Cardiac septum (tissue), 1 donor: ENCODE results near the gene TMEM184B. TPM values are rescaled to one million over a fixed set of nuclear protein-coding genes. Genes with fewer than 3 reads are reported as not detected.
"Not testable (repeated sequence)": the region's sequence is repeated elsewhere in the genome, so short reads cannot be mapped to it uniquely, and the experiment has no call there.

Source experiments
- DNase-seq: peaks from one replicate; pipeline ENCODE4 v3.0.0-alpha.2; 2020; ENCODE audit warnings: low spot score
- intact Hi-C: fragments of 100-400 bp; cut with DNase I; formaldehyde crosslinking; loops from one replicate; pipeline ENCODE4 v1.14.0; 2022
- total RNA-seq: library from RNA; stranded (reverse); fragmentation: NEBNext Ultra II Directional; extraction: Animal tissue kit (Norgen Biotek cat#: 25700); gene quantifications from one replicate; pipeline ENCODE4 v1.2.1, GENCODE V29; 2021
- donor health status: DM: no; HTN: no; CAD: no.

The TMEM184B gene
- total RNA-seq, 1 donor from 2014 or later, result 58.1 TPM

GRCh38 chr22:38201371-38201710, 71.5 kb downstream of the TMEM184B start:
- DNase-seq, result no peak
- intact Hi-C loops, result loop anchor here (2.0 to 5.0 kb wide), 2 partner anchors 19 to 101 kb away; no protein-coding TSS in a partner anchor

DNA sequence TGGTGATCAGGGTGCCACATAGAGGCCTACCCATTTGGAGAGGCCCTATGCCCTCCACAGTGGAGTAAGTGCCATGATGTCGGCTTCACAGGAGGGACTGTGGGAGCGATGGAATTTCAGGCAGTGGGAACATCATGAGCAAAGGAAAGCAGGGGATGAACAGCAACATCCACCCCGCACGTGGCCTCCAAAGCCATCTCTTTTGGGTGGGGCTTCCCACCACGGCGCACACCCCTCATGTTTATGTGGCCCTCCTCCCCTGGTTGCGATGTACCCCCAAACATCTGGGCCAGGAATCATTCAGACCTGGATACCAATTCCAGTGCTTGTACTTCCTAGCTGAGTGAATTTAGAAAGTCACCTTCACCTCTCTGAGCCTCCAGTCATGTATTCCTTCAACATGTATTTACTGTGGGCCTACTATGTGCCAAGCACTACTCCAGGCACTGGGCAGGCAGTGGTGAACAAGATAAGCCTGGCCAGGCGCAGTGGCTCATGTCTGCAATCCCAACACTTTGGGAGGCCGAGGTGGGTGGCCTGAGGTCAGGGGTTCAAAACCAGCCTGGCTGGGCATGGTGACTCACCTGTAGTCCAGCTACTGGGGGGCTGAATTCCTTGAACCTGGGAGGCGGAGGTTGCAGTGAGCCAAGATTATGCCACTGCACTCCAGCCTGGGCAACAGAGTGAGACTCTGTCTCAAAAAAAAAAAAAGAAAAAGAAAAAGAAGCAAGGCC, 72.8 kb downstream of the TMEM184B start:
- intact Hi-C loops, result loop anchor here (2.0 to 5.0 kb wide), 2 partner anchors 17 to 102 kb away; no protein-coding TSS in a partner anchor
- DNase-seq, result no peak

GRCh38 chr22:38196791-38197419, 75.9 kb downstream of the TMEM184B start:
- intact Hi-C loops, result no loop called here
- DNase-seq, result no peak

- DNase-seq, result no peak
- intact Hi-C loops, result no loop called here
These were observed 79.2 kb downstream of the TMEM184B start for GRCh38 chr22:38193580-38193979.

DNA sequence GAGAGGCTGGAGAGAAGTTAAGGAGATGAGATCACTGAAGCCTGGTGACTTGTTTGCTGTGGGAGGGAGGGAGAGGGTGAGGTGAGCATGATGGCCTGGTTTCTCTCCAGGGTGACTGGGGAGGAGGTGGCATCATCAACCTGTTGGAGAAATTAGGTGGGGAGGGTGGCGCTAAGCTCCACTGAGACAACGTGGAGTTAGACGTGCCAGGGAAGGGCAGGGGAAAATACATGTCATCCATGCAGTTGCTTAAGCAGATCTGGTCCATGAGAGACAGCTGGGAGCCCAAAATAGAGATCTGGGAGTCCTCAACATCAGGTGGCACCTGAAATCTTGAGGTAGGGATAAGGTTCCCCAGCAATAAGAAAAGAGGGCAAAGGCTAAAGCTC, 80.3 kb downstream of the TMEM184B start:
- DNase-seq, result no peak

GRCh38 chr22:38191731-38192474, 80.9 kb downstream of the TMEM184B start:
- no peak for DNase-seq
- intact Hi-C loops, result no loop called here

More for the DNA sequence above, 80.3 kb downstream of the TMEM184B start:
- intact Hi-C loops, result no loop called here

GRCh38 chr22:38191055-38191454, 81.8 kb downstream of the TMEM184B start:
- no peak for DNase-seq
- intact Hi-C loops, result no loop called here

DNA sequence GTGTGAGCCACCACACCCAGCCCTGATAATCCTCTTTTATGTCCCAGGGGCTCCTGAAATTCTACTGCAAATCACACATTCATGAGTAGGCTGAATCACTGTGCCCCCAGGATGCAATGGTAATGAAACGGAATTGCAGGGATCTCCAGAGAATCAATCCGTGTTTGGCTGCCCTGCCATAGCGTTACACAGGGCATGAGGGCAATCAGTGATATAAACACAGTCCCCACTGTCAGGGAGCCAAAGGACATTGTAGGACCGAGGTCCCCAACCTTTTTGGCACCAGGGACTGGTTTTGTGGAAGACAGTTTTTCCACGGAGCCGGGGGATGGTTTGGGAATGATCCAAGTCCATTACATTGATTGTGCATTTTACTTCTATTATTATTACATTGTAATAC, 82.2 kb downstream of the TMEM184B start:
- no peak for DNase-seq

DNA sequence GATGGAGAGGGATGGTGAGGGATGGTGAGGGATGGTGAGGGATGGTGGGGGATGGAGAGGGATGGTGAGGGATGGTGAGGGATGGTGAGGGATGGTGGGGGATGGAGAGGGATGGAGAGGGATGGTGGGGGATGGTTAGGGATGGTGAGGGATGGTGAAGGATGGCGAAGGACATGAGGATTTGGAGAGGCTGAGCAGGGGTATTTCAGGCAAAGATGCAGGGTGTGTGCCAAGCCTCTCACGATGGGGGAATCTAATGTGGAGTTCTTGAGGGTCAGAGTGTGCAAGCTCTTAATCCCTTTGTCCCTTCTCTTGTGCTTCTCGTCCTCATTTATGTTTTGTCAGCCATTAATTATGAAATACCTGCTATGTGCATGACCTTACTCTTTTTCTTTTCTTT, 83.7 kb downstream of the TMEM184B start:
- intact Hi-C loops, result no loop called here
- no peak for DNase-seq

More for the DNA sequence above, 82.2 kb downstream of the TMEM184B start:
- intact Hi-C loops, result no loop called here

DNA sequence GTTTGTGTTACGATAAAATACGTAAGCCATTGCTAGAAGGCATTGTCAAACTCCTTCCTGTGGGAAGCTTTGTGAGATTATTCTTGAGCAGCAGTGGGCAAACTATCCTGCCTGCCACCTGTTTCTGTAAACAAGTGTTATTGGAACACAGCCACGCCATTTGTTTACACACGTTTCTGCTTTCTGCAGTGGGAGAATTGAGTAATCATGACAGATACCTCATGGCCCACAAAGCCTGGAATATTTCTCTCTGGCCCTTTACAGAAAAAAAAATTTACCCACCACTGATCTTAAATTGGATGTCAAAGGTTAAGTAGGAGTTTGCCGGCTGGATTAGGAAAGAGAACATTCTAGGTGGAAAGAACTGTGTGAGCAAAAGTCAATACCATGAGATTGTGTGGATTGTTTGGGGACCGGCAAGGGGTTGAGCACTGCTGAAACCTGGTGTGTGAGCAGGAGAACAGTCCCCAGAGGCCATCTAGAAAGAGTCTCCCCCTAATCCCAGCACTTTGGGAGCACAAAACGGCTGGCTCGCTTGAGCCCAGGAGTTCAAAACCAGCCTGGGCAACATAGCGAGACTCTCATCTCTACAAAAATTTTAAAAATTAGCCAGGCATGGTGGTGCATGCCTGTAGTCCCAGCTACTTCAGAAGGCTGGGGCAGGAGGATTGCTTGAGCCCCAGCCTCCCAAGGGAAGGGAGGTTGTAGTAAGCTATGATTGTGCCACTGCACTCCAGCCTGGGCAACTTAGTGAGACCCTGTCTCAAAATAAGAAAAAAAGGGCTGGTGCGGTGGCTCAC, 85.2 kb downstream of the TMEM184B start:
- intact Hi-C loops, result no loop called here

GRCh38 chr22:38186429-38186828, 86.4 kb downstream of the TMEM184B start:
- intact Hi-C loops, result no loop called here
- DNase-seq, result no peak

More for the DNA sequence above, 85.2 kb downstream of the TMEM184B start:
- no peak for DNase-seq

DNA sequence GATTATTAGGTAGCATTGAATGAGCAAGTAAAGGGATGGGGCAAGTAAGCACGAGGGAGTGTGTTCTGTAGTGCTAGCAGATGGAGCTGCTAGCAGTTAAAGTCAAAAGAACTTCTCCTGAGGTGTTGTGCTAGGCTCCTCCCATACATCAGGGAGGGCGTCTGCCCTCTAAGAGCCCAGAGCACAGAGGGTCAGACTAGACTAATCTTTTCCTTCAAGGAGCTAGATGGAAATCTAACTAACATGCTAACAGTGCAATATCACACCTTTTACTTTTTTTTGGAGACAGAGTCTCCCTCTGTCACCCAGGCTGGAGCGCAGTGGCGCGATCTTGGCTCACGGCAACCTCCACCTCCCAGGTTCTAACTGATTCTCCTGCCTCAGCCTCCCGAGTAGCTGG, 88.0 kb downstream of the TMEM184B start:
- intact Hi-C loops, result no loop called here
- no peak for DNase-seq

GRCh38 chr22:38181453-38182200, 91.2 kb downstream of the TMEM184B start, which contains the start of gene PLA2G6:
TSS of gene PLA2G6 (minus strand) at chr22:38181830. CDS start at chr22:38169426, 12,404 bp downstream.
- intact Hi-C loops, result loop anchor here (2.0 kb wide), 1 partner anchor 19 kb away; the partner anchor contains the start of gene MAFF
- DNase-seq, result peak; percentile 99

DNA sequence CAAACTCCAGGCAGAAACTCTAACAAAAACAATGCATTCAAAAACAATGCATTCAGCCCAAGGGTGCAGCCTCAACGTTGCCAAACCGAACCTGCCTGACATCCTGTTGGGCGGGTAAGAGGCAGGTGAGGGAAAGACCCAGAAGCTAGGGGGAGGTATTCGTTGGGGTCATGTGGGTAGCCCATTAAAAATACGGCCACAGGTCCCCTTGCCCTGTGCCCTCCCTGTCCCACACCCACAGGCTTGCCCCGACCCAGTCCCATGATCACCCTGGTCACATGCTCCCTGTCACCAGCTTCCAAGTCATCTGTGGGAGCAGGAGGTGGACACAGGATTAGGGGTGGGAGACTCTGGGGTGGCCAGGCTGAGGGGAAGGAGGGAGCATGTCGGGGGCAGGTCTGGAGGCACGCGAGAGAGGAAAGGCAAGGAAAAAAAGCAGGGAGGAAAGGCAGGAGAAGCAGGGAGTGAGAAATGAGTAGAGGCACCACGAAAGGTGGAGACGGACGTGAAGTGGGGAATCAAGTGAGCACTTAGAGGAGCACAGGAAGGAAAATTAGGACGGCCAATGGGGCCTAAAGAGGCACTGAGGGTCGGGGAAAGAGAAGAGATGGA, 91.9 kb downstream of the TMEM184B start:
- DNase-seq, result no peak
- intact Hi-C loops, result no loop called here

DNA sequence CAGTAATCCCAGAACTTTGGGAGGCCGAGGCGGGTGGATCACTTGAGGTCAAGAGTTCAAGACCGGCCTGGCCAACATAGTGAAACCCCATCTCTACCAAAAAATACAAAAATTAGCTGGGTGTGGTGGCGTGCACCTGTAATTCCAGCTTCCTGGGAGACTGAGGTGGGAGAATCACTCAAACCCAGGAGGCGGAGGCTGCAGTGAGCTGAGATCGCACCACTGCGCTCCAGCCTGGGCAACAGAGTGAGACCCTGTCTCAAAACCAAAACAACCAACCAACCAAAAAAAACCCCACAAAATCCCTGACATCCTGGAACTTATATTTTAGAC, 94.2 kb downstream of the TMEM184B start:
- intact Hi-C loops, result loop anchor here (5.0 kb wide), 1 partner anchor 39 kb away; no protein-coding TSS in a partner anchor
- DNase-seq, result not testable (repeated sequence)

DNA sequence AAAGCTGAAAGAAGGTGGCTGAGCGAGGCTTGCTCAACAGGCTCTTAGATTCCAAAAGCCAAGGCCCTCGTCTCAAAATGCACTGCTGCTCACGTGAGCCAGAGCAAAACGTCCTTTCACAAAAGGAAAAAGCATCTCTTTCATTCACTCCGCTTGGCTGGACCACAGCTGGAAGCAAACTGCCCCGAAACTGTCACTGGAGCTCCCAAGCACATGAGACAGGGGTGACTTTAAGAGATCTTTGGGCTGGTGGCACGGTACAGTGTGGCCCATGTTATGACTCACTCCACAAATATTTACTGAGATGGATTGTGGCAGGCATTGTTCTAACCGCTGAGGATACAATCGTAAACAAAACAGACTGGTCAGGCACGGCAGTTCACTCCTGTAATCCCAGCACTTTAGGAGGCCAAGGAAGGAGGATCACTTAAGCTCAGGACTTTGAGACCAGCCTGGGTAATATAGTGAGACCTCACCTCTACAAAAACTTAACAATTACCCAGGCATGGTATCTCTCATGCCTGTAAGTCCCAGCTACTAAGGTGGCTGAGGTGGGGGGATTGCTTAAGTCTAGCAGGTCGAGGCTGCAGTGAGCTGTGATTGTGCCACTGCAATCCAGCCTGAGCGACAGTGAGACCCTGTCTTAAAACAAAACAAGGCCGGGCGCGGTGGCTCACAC, 94.7 kb downstream of the TMEM184B start:
- DNase-seq, result no peak
- intact Hi-C loops, result loop anchor here (5.0 kb wide), 1 partner anchor 39 kb away; no protein-coding TSS in a partner anchor

DNA sequence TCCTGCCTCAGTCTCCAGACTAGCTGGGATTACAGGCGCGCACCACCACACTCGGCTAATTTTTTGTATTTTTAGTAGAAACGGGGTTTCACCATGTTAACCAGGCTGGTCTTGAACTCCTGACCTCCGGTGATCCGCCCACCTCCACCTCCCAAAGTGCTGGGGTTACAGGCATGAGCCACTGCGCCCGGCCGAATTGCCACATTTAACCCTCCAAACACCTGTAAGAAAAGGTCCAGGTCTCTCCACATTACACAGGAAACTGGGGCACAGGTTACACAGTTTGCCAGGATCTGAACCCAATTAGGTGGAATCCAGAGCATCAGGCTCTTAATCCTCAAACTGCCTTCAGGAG, 95.3 kb downstream of the TMEM184B start:
- DNase-seq, result not testable (repeated sequence)
- intact Hi-C loops, result loop anchor here (5.0 kb wide), 1 partner anchor 40 kb away; no protein-coding TSS in a partner anchor

DNA sequence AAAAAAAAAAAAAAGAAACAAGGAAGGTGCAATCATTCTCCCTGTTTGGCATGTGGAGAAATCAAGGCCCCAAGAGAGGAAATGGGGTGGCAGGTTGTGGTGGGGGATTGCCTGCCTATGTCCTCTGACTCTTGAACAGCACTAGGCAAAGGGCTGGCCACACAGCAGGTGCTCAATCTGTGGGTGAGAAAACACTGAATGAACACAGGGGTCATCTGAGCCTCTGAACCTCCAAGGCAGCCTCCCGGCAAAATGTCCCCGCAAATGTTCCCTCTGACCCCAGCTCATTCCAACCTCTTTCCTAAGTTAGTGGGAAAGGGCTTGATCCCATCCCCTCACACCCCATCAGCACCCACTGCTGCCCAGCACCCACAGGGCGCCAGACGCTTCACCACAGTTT, 95.8 kb downstream of the TMEM184B start:
- intact Hi-C loops, result loop anchor here (5.0 kb wide), 1 partner anchor 40 kb away; no protein-coding TSS in a partner anchor

More for the DNA sequence above, 95.8 kb downstream of the TMEM184B start:
- no peak for DNase-seq
